ENCODE data around the gene IFNAR1. TPM values are rescaled to one million over a fixed set of nuclear protein-coding genes. Genes with fewer than 3 reads are reported as not detected.

Gene IFNAR1
- total RNA-seq, 2 experiments from 2014 or later: 20.6 to 24.3 TPM

Other genes starting within 250 kb of the IFNAR1 start
- gene IFNAR2, start 95.0 kb upstream of the IFNAR1 start, total RNA-seq: 10 to 100 TPM; 16.6 to 19.4 TPM
- 10 to 100 TPM; 23.9 TPM for gene IL10RB, start 58.6 kb upstream of the IFNAR1 start, total RNA-seq
- gene IFNGR2, start 78.4 kb downstream of the IFNAR1 start, total RNA-seq: 10 to 100 TPM; 16.3 to 17.5 TPM
- 10 to 100 TPM; 17.8 to 18.2 TPM for gene TMEM50B, start 155.0 kb downstream of the IFNAR1 start, total RNA-seq
- under 1 TPM; 0.17 TPM for gene DNAJC28, start 166.7 kb downstream of the IFNAR1 start, total RNA-seq
- 100 to 1,000 TPM; 234 to 237 TPM for gene GART, start 217.1 kb downstream of the IFNAR1 start, total RNA-seq
- 100 to 1,000 TPM; 269 to 273 TPM for gene SON, start 218.1 kb downstream of the IFNAR1 start, total RNA-seq